HG03039 (cell line): Measurements from ENCODE around the gene TENT5C.

ENCODE experiments used
- ATAC-seq: cut with Tn5 transposase; IDR thresholded peaks from one replicate; pipeline ENCODE4 v1.9.1; 2021; ENCODE audit warnings: mild to moderate bottlenecking, moderate library complexity; ENCODE audit not compliant: unreplicated experiment

TENT5C gene

GRCh38 chr1:117653195-117653594 lies 47.3 kb downstream of the TENT5C start:
- ATAC-seq, result no peak

GRCh38 chr1:117653732-117654492 lies 48.1 kb downstream of the TENT5C start:
- peak; percentile 13 for ATAC-seq

- ATAC-seq, result peak; percentile 69
Measured at GRCh38 chr1:117654493-117655219, 48.8 kb downstream of the TENT5C start.

- ATAC-seq, result no peak
Measured at GRCh38 chr1:117655220-117655577, 49.4 kb downstream of the TENT5C start.

- ATAC-seq, result peak; percentile 43
Measured at GRCh38 chr1:117656202-117656641, 50.4 kb downstream of the TENT5C start.

- no peak for ATAC-seq
Measured at GRCh38 chr1:117657031-117657430, 51.2 kb downstream of the TENT5C start.

GRCh38 chr1:117657949-117658660 lies 52.3 kb downstream of the TENT5C start:
- no peak for ATAC-seq

GRCh38 chr1:117658676-117659075 lies 52.8 kb downstream of the TENT5C start:
- ATAC-seq, result no peak

- no peak for ATAC-seq
Measured at GRCh38 chr1:117659550-117660270, 53.9 kb downstream of the TENT5C start.

GRCh38 chr1:117660271-117660965 lies 54.6 kb downstream of the TENT5C start:
- no peak for ATAC-seq

GRCh38 chr1:117661027-117661426 lies 55.2 kb downstream of the TENT5C start:
- no peak for ATAC-seq

- ATAC-seq, result no peak
Measured at GRCh38 chr1:117662667-117663066, 56.8 kb downstream of the TENT5C start.

- ATAC-seq, result no peak
Measured at GRCh38 chr1:117663156-117663902, 57.5 kb downstream of the TENT5C start.

- peak; percentile 94 for ATAC-seq
Measured at GRCh38 chr1:117664314-117664713, 58.5 kb downstream of the TENT5C start.

GRCh38 chr1:117665556-117666270 lies 59.9 kb downstream of the TENT5C start:
- ATAC-seq, result peak; percentile 30

- no peak for ATAC-seq
Measured at GRCh38 chr1:117669572-117669971, 63.7 kb downstream of the TENT5C start.

GRCh38 chr1:117670976-117671780 lies 65.3 kb downstream of the TENT5C start:
- ATAC-seq, result no peak

GRCh38 chr1:117671781-117672501 lies 66.1 kb downstream of the TENT5C start:
- ATAC-seq, result no peak
